ENCODE measurements around the gene ADGRG6.

- no peak for TF ChIP-seq CTCF (IDR thresholded peaks at IDR 0.05)
- TF ChIP-seq POLR2A (IDR thresholded peaks at IDR 0.05): no peak
- TF ChIP-seq EP300 (IDR thresholded peaks at IDR 0.05): no peak
Measured at GRCh38 chr6:142279350-142280180, 22.2 kb upstream of the ADGRG6 start.

Measured in ovary (tissue), 3 donors.